ENCODE data around the gene TIMM10. TPM values are rescaled to one million over a fixed set of nuclear protein-coding genes. Genes with fewer than 3 reads are reported as not detected.

TIMM10 gene
- total RNA-seq, 3 donors from 2014 or later, result 37.2 to 56.4 (median 45.9) TPM

- intact Hi-C loops (cut with DNase I; ENCODE audit: low total_unique reads), result loop anchor here (5.0 kb wide), 1 partner anchor 1954 kb away; no protein-coding TSS in a partner anchor
- TF ChIP-seq CTCF (IDR thresholded peaks at IDR 0.05) (no peak), POLR2AphosphoS5 (IDR thresholded peaks at IDR 0.05) (no peak), POLR2A (IDR thresholded peaks at IDR 0.05) (no peak)
- H3K4me3 ChIP-seq, result no peak overlapping the region
Measured at GRCh38 chr11:57487920-57488659, 42.5 kb downstream of the TIMM10 start.

GRCh38 chr11:57487021-57487778 is 43.4 kb downstream of the TIMM10 start:
- intact Hi-C loops (cut with DNase I; ENCODE audit: low total_unique reads), result loop anchor here (5.0 kb wide), 1 partner anchor 1955 kb away; no protein-coding TSS in a partner anchor
- H3K27me3 ChIP-seq, result peaks cover 0 to 2% of the 10 kb centered on the region in 2 donors

More at GRCh38 chr11:57487920-57488659, 42.5 kb downstream of the TIMM10 start:
- Histone ChIP-seq H3K27ac (no peak overlapping the region), H3K36me3 (no peaks in the 10 kb centered on the region), H3K9me3 (no peaks in the 10 kb centered on the region), H3K4me1 (no peaks in the 10 kb centered on the region), H3K27me3 (no peaks in the 10 kb centered on the region)
- no peak for DNase-seq (ENCODE audit: low spot score in 2 of 2)

GRCh38 chr11:57485217-57485990 is 45.1 kb downstream of the TIMM10 start:
- TF ChIP-seq CTCF (IDR thresholded peaks at IDR 0.05), result no peak
- no peak for TF ChIP-seq POLR2AphosphoS5 (IDR thresholded peaks at IDR 0.05)
- no peak for TF ChIP-seq POLR2A (IDR thresholded peaks at IDR 0.05)
- Histone ChIP-seq H3K27ac (no peak overlapping the region), H3K4me1 (peaks cover 0 to 6% of the 10 kb centered on the region in 2 donors), H3K36me3 (no peaks in the 10 kb centered on the region), H3K4me3 (no peak overlapping the region), H3K9me3 (no peaks in the 10 kb centered on the region), H3K27me3 (peaks cover 0 to 2% of the 10 kb centered on the region in 2 donors)
- intact Hi-C loops (cut with DNase I; ENCODE audit: low total_unique reads), result loop anchor here (5.0 kb wide), 1 partner anchor 1957 kb away; no protein-coding TSS in a partner anchor
- no peak for DNase-seq (ENCODE audit: low spot score in 2 of 2)

More at GRCh38 chr11:57487021-57487778, 43.4 kb downstream of the TIMM10 start:
- Histone ChIP-seq H3K36me3 (no peaks in the 10 kb centered on the region), H3K9me3 (no peaks in the 10 kb centered on the region), H3K4me3 (no peak overlapping the region), H3K4me1 (peaks cover 0 to 6% of the 10 kb centered on the region in 2 donors), H3K27ac (no peak overlapping the region)
- TF ChIP-seq POLR2A (IDR thresholded peaks at IDR 0.05), result no peak
- TF ChIP-seq POLR2AphosphoS5 (IDR thresholded peaks at IDR 0.05), result no peak
- TF ChIP-seq CTCF (IDR thresholded peaks at IDR 0.05), result no peak
- no peak for DNase-seq (ENCODE audit: low spot score in 2 of 2)

GRCh38 chr11:57484141-57484710 is 46.3 kb downstream of the TIMM10 start:
- Histone ChIP-seq H3K36me3 (no peaks in the 10 kb centered on the region), H3K9me3 (no peaks in the 10 kb centered on the region), H3K27ac (no peak overlapping the region), H3K27me3 (peaks cover 0 to 2% of the 10 kb centered on the region in 2 donors), H3K4me1 (peaks cover 0 to 6% of the 10 kb centered on the region in 2 donors), H3K4me3 (no peak overlapping the region)
- DNase-seq (ENCODE audit: low spot score in 2 of 2), result no peak
- TF ChIP-seq POLR2A (IDR thresholded peaks at IDR 0.05) (no peak), POLR2AphosphoS5 (IDR thresholded peaks at IDR 0.05) (no peak), CTCF (IDR thresholded peaks at IDR 0.05) (no peak)
- intact Hi-C loops (cut with DNase I; ENCODE audit: low total_unique reads), result no loop called here

All from breast epithelium (tissue), 4 donors.